Measurements from ENCODE around the gene PANX1.
A peak's percentile ranks its signal among the peaks of the same experiment; 100 is the strongest.

Gene PANX1

DNA sequence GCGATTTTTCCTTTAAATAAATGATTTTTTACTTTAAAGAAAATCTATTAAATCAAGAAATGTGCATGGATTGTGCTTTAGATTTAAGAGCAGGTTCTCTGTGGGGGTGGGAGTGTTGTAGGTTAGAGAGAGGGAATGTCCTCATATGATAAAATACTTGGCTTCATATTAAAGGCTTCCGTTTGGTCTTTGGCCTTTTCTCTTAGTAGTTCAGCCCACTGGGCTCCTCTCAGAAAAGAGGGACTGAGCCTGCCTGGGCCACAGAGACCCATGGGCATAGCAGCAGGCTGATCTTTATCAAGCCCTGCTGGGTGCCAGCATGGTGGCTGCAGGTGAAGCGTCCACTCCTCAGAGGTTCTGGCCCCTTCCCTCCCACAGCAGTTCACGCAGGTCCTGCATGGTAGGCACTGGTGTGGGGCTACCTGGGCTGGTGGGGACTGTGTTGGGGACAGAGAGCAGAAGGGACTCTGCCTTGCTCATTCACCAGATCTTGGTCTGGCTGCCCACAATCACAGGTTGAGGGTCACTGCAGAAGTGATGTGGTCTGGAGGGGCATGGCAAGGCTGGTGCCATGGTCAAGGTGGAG is 4.3 kb downstream of the PANX1 start:
- peaks cover 35 to 52% of the 10 kb centered on the region in 2 donors for H3K4me1 Mint-ChIP-seq
- no peak overlapping the region for H3K4me3 Mint-ChIP-seq
- peaks cover 11% of the 10 kb centered on the region in 2 donors for H3K36me3 Mint-ChIP-seq
- H3K27me3 Mint-ChIP-seq, result no peaks in the 10 kb centered on the region
- peaks cover 3 to 4% of the 10 kb centered on the region in 2 donors for H3K9me3 Mint-ChIP-seq
- ATAC-seq (replicated peaks), result no peak
- DNase-seq, result no peak
- H3K27ac Mint-ChIP-seq, result no peak overlapping the region

- DNase-seq (no peak), ATAC-seq (replicated peaks) (no peak)
- Mint-ChIP-seq H3K4me3 (no peak overlapping the region), H3K27me3 (no peaks in the 10 kb centered on the region), H3K9me3 (peaks cover 3 to 4% of the 10 kb centered on the region in 2 donors), H3K27ac (peak overlapping the region; percentile 38), H3K36me3 (peaks cover 11% of the 10 kb centered on the region in 2 donors), H3K4me1 (peaks cover 34 to 56% of the 10 kb centered on the region in 2 donors)
Measured at GRCh38 chr11:94133752-94134151, 5.1 kb downstream of the PANX1 start.

DNA sequence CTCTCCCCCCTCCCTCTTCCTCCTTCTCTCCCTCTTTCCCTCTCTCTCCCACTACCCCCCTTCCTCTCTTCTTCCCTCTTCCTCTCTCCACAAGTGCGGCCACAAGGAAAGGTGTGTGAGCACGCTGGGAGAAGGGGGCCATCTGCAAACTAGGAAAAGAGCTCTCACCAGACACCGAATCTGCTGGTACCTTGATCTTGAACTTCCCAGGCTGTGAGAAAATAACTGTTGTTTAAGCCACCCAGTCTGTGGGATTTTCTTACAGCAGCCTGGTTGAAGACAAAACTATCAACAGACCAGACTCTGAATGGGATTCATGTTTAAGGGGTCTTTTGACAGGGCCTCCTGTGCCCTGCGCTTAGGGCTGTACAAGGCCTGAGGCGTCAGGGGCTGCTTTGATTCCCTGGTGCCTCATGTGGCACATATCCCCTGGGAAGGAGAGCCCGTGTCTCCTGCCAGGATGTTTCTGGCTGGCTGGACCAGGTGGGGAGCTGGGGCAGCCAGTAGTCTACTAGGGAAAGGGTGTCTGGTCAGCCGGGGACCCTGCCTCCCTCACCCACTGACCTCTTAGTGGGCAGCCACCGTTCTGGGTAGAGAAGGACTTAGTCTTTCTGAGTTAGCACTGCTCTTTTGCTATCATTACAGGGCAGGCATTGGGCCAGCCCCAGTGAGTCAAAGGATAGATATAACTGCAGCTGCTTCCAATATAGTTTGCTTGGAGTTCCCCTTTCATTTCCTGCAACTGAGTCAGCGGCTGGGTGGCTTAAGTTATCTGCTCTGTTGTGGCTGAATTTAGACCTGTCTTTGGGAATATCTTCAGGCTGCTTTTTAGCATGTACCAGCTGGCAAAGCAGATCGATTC is 6.2 kb downstream of the PANX1 start:
- H3K27me3 Mint-ChIP-seq, result no peaks in the 10 kb centered on the region
- DNase-seq, result peak; percentile 14
- peaks cover 3 to 4% of the 10 kb centered on the region in 2 donors for H3K9me3 Mint-ChIP-seq
- H3K27ac Mint-ChIP-seq, result peak overlapping the region; percentile 76
- peak; percentile 84 to 92 for ATAC-seq (replicated peaks)
- H3K4me1 Mint-ChIP-seq, result peaks cover 42 to 65% of the 10 kb centered on the region in 2 donors
- peak overlapping the region in 1 of 2 donors; percentile 46 for H3K4me3 Mint-ChIP-seq
- peaks cover 11% of the 10 kb centered on the region in 2 donors for H3K36me3 Mint-ChIP-seq

- Mint-ChIP-seq H3K4me3 (no peak overlapping the region), H3K4me1 (peaks cover 56 to 86% of the 10 kb centered on the region in 2 donors), H3K27me3 (no peaks in the 10 kb centered on the region), H3K9me3 (peaks cover 3 to 4% of the 10 kb centered on the region in 2 donors), H3K27ac (no peak overlapping the region), H3K36me3 (peaks cover 11 to 14% of the 10 kb centered on the region in 2 donors)
- ATAC-seq (replicated peaks) (no peak), DNase-seq (no peak)
Measured at GRCh38 chr11:94139416-94139815, 10.8 kb downstream of the PANX1 start.

DNA sequence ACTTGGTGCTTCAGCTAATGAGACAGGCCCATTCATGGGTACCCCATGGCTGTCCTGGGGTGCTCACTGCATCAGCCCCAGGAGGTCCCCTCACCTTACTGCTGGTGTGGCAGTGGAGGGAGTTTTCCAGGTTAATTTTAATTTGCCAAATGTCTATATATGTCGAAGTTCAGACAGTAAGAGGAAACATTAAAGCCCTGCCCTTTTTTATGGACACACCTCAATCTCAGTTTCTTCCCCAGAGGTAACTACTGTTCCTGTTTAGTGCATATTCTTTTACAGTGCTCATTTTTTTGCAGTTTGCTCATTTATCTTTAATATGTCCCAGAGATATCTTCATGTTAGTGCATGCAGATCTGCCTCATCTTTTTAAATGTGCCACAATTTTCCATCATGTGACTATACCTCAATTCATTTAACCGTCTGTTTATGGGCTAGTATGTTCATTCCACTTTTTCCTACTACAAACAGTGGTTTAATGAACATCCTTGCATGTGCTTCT is 11.6 kb downstream of the PANX1 start:
- H3K4me1 Mint-ChIP-seq, result peaks cover 53 to 86% of the 10 kb centered on the region in 2 donors

GRCh38 chr11:94141511-94142307 is 13.1 kb downstream of the PANX1 start:
- Mint-ChIP-seq H3K9me3 (peaks cover 2% of the 10 kb centered on the region in 2 donors), H3K4me3 (no peak overlapping the region), H3K27me3 (no peaks in the 10 kb centered on the region), H3K27ac (no peak overlapping the region), H3K36me3 (peaks cover 7 to 13% of the 10 kb centered on the region in 2 donors), H3K4me1 (peaks cover 55 to 86% of the 10 kb centered on the region in 2 donors)
- ATAC-seq (replicated peaks) (no peak), DNase-seq (no peak)

More for the DNA sequence above, 11.6 kb downstream of the PANX1 start:
- Mint-ChIP-seq H3K4me3 (no peak overlapping the region), H3K27me3 (no peaks in the 10 kb centered on the region), H3K9me3 (peaks cover 3 to 4% of the 10 kb centered on the region in 2 donors), H3K36me3 (peaks cover 11 to 14% of the 10 kb centered on the region in 2 donors), H3K27ac (no peak overlapping the region)
- DNase-seq (no peak), ATAC-seq (replicated peaks) (no peak)

DNA sequence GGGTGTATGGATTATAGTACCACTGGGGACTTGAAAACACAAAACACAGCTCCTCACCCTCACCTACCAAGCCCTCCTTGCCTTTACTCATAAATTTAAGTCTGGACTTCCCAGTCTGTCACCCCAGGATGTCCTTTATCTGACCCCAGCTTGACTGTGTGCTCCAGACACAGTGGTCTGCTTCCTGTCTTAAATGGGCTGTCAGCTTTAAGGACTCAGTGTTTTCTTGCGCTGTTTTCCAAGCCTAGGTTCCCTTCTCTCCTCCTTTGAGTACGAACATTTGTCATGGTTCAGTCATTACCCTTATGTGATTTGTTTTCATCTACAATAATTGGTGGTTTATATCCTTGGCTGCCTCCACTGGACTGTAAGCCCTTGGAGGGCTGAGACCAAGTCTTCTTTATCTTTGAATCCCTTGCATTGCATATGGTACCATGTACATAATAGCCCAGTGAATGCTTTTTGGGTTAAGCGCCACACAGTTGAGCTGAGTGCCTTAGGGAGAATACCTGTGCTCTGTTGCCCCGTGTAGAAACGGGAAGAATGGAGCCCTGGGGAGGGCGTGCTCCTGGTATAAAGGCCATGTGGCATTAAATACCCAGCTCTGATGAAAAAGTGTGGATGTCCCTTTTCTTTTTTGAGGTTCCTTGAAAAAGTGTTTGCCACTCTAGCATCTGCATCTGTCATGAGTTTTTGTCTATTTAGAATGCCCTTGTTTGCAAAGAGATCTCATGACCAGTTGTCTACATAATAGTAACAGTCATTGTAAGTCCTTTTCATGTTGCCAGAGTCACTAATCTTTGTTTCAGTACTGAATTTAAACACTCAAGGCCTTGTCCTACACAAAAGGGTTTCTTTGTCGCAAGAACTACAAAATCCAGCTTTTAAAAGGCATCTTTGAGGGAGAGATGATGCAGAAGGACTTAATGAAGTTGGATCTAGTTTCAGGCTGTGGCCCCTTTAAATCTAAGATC is 14.0 kb downstream of the PANX1 start:
- Mint-ChIP-seq H3K4me3 (no peak overlapping the region), H3K27ac (no peak overlapping the region), H3K36me3 (peaks cover 5 to 9% of the 10 kb centered on the region in 2 donors), H3K27me3 (no peaks in the 10 kb centered on the region), H3K9me3 (no peaks in the 10 kb centered on the region), H3K4me1 (peaks cover 60 to 88% of the 10 kb centered on the region in 2 donors)
- ATAC-seq (replicated peaks) (no peak), DNase-seq (no peak)

- H3K27ac Mint-ChIP-seq, result no peak overlapping the region
- peaks cover 6 to 9% of the 10 kb centered on the region in 2 donors for H3K36me3 Mint-ChIP-seq
- no peak overlapping the region for H3K4me3 Mint-ChIP-seq
- H3K4me1 Mint-ChIP-seq, result peaks cover 65 to 90% of the 10 kb centered on the region in 2 donors
- no peak for DNase-seq
- no peaks in the 10 kb centered on the region for H3K27me3 Mint-ChIP-seq
- no peak for ATAC-seq (replicated peaks)
- H3K9me3 Mint-ChIP-seq, result no peaks in the 10 kb centered on the region
Measured at GRCh38 chr11:94144216-94144615, 15.6 kb downstream of the PANX1 start.

DNA sequence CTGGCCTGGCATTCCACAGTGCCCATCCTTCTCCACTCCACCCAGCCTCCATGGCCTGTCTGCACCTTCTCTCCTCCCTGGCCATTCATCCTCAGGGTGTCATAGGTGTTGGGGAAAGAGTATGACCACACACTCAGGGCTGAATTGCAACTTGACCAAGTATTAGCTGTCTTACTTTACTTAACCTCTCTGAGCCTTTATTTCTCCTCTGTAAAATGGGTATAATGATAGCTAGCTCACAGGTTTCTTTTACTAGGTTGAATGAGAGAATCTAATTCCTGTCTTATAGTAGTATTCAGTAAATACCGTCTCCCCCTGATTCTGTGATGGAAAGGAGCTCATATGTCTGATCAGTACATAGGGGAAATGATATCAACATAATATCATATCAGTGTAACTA is 16.0 kb downstream of the PANX1 start:
- no peaks in the 10 kb centered on the region for H3K9me3 Mint-ChIP-seq
- no peak overlapping the region for H3K4me3 Mint-ChIP-seq
- DNase-seq (no peak), ATAC-seq (replicated peaks) (no peak)
- H3K27me3 Mint-ChIP-seq, result no peaks in the 10 kb centered on the region
- peaks cover 67 to 91% of the 10 kb centered on the region in 2 donors for H3K4me1 Mint-ChIP-seq
- peak overlapping the region; percentile 56 for H3K27ac Mint-ChIP-seq
- peaks cover 6 to 9% of the 10 kb centered on the region in 2 donors for H3K36me3 Mint-ChIP-seq

DNA sequence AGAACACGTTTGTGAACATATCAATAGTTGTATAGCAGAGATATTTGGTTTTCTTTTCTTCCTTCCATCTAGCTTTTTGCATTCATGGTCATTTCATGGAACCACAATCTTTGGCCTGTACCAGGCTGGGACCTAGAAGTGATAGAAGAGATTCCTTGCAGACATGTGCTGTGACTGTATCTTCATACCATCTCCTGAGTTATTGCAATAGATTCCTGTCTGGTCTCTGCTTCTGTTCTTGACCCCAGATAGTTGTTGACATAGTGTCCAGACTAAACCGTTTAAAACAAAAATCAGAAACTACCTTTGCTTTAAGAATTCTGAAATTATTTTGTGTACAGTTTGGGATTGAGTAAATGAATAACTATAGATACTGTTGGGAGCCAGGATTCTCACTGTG is 16.8 kb downstream of the PANX1 start:
- H3K36me3 Mint-ChIP-seq, result peaks cover 6 to 9% of the 10 kb centered on the region in 2 donors
- peak overlapping the region; percentile 10 for H3K27ac Mint-ChIP-seq
- H3K27me3 Mint-ChIP-seq, result no peaks in the 10 kb centered on the region
- H3K4me3 Mint-ChIP-seq, result no peak overlapping the region
- H3K4me1 Mint-ChIP-seq, result peaks cover 66 to 91% of the 10 kb centered on the region in 2 donors
- H3K9me3 Mint-ChIP-seq, result no peaks in the 10 kb centered on the region
- no peak for ATAC-seq (replicated peaks)
- no peak for DNase-seq

GRCh38 chr11:94145916-94146315 is 17.3 kb downstream of the PANX1 start:
- DNase-seq, result no peak
- Mint-ChIP-seq H3K9me3 (no peaks in the 10 kb centered on the region), H3K4me1 (peaks cover 70 to 93% of the 10 kb centered on the region in 2 donors), H3K27me3 (no peaks in the 10 kb centered on the region), H3K27ac (no peak overlapping the region), H3K4me3 (no peak overlapping the region), H3K36me3 (peaks cover 6 to 9% of the 10 kb centered on the region in 2 donors)
- ATAC-seq (replicated peaks), result no peak

GRCh38 chr11:94147433-94147845 is 18.8 kb downstream of the PANX1 start:
- peak; percentile 67 to 68 for ATAC-seq (replicated peaks)
- peaks cover 80 to 100% of the 10 kb centered on the region in 2 donors for H3K4me1 Mint-ChIP-seq
- no peaks in the 10 kb centered on the region for H3K9me3 Mint-ChIP-seq
- peaks cover 6 to 8% of the 10 kb centered on the region in 2 donors for H3K36me3 Mint-ChIP-seq
- DNase-seq, result no peak
- no peaks in the 10 kb centered on the region for H3K27me3 Mint-ChIP-seq
- peak overlapping the region; percentile 17 to 64 for H3K4me3 Mint-ChIP-seq
- peak overlapping the region; percentile 3 for H3K27ac Mint-ChIP-seq

DNA sequence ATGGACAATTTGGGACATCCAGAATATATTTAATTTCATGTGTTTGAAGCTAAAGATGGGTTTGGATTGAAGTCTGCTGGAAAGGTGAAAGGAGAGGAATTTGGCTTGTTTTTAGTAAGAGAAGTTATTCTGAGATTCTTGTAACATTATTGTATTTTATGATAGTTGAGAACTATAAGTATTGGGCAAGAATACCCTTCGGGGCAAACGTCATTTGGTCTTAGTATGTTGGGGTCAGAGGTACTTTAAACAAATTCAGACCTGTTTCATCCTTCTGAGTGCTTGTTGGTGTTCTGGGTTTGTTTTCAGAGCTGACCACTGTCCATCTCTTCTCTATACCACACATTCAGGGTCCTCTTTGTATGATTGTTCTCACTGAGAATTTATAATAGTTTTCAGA is 19.5 kb downstream of the PANX1 start:
- no peaks in the 10 kb centered on the region for H3K27me3 Mint-ChIP-seq
- no peak overlapping the region for H3K4me3 Mint-ChIP-seq
- peaks cover 79 to 100% of the 10 kb centered on the region in 2 donors for H3K4me1 Mint-ChIP-seq
- H3K9me3 Mint-ChIP-seq, result no peaks in the 10 kb centered on the region
- no peak for ATAC-seq (replicated peaks)
- H3K27ac Mint-ChIP-seq, result peak overlapping the region; percentile 22
- peaks cover 6% of the 10 kb centered on the region in 2 donors for H3K36me3 Mint-ChIP-seq
- DNase-seq, result no peak

Measured in stimulated activated naive B cell treated with anti-CD40 and anti-IgM and Interleukin-4, amounts not matched to agents 10 μg/mL and 1 μg/mL and 100 μg/mL, for 72 hours (primary cell).